HG03439 (cell line): ENCODE data around the gene SLC26A8.
A peak's percentile ranks its signal among the peaks of the same experiment; 100 is the strongest.
"Not testable (repeated sequence)": the region's sequence is repeated elsewhere in the genome, so short reads cannot be mapped to it uniquely, and the experiment has no call there.

ENCODE experiments used
- ATAC-seq: cut with Tn5 transposase; IDR thresholded peaks from one replicate; pipeline ENCODE4 v1.9.1; 2021; ENCODE audit warnings: mild to moderate bottlenecking, moderate library complexity; ENCODE audit not compliant: unreplicated experiment

The SLC26A8 gene

GRCh38 chr6:35919827-35920751 is 104.4 kb downstream of the SLC26A8 start:
- ATAC-seq = peak; percentile 43

- peak; percentile 15 for ATAC-seq
Observed at GRCh38 chr6:35919085-35919826, 105.2 kb downstream of the SLC26A8 start.

GRCh38 chr6:35916893-35917292 is 107.5 kb downstream of the SLC26A8 start:
- ATAC-seq = not testable (repeated sequence)

- ATAC-seq = no peak
Observed at GRCh38 chr6:35916056-35916455, 108.4 kb downstream of the SLC26A8 start.

GRCh38 chr6:35914536-35914935 is 109.9 kb downstream of the SLC26A8 start:
- no peak for ATAC-seq

- no peak for ATAC-seq
Observed at GRCh38 chr6:35911871-35912653, 112.4 kb downstream of the SLC26A8 start.

- ATAC-seq = not testable (repeated sequence)
Observed at GRCh38 chr6:35909571-35909970, 114.9 kb downstream of the SLC26A8 start.

- ATAC-seq = not testable (repeated sequence)
Observed at GRCh38 chr6:35908753-35909401, 115.6 kb downstream of the SLC26A8 start.

- ATAC-seq = no peak
Observed at GRCh38 chr6:35907750-35908149, 116.7 kb downstream of the SLC26A8 start.

- no peak for ATAC-seq
Observed at GRCh38 chr6:35906499-35906846, 118.0 kb downstream of the SLC26A8 start.

- ATAC-seq = no peak
Observed at GRCh38 chr6:35905841-35906498, 118.5 kb downstream of the SLC26A8 start.

GRCh38 chr6:35905141-35905785 is 119.2 kb downstream of the SLC26A8 start:
- no peak for ATAC-seq

GRCh38 chr6:35903679-35904078 is 120.8 kb downstream of the SLC26A8 start:
- no peak for ATAC-seq

GRCh38 chr6:35900448-35900847 is 124.0 kb downstream of the SLC26A8 start:
- no peak for ATAC-seq

GRCh38 chr6:35898003-35898402 is 126.4 kb downstream of the SLC26A8 start:
- ATAC-seq = no peak

- no peak for ATAC-seq
Observed at GRCh38 chr6:35897486-35897885, 127.0 kb downstream of the SLC26A8 start.

- ATAC-seq = no peak
Observed at GRCh38 chr6:35897036-35897435, 127.4 kb downstream of the SLC26A8 start.

GRCh38 chr6:35896228-35896627 is 128.2 kb downstream of the SLC26A8 start:
- ATAC-seq = no peak

- no peak for ATAC-seq
Observed at GRCh38 chr6:35895560-35895959, 128.9 kb downstream of the SLC26A8 start.

- ATAC-seq = no peak
Observed at GRCh38 chr6:35894776-35895175, 129.7 kb downstream of the SLC26A8 start.
